LoVo (cell line): ENCODE data around the gene OR10G2.
"Not testable (repeated sequence)": the region's sequence is repeated elsewhere in the genome, so short reads cannot be mapped to it uniquely, and the experiment has no call there.

Experiments used
- DNase-seq: peaks from one replicate; pipeline ENCODE4 v3.0.0-alpha.2; 2016; ENCODE audit warnings: low spot score

Gene OR10G2

GRCh38 chr14:21634840-21635239 lies at the start of gene OR10G2:
TSS of gene OR10G2 (minus strand) at chr14:21634940. CDS start at chr14:21634842, 98 bp downstream.
- no peak for DNase-seq

GRCh38 chr14:21680072-21680471 lies 45.3 kb upstream of the OR10G2 start:
- DNase-seq, result no peak

GRCh38 chr14:21675566-21675965 lies 40.8 kb upstream of the OR10G2 start:
- DNase-seq, result no peak

GRCh38 chr14:21673718-21674117 lies 39.0 kb upstream of the OR10G2 start, which contains the start of gene OR4E1:
TSS of gene OR4E1 (minus strand) at chr14:21673818. CDS start at chr14:21670935, 2,883 bp downstream.
- DNase-seq, result no peak

GRCh38 chr14:21672116-21672515 lies 37.4 kb upstream of the OR10G2 start:
- no peak for DNase-seq

- DNase-seq, result no peak
Observed at GRCh38 chr14:21671371-21671770, 36.6 kb upstream of the OR10G2 start.

GRCh38 chr14:21669284-21669683 lies 34.5 kb upstream of the OR10G2 start:
- DNase-seq, result no peak

GRCh38 chr14:21668377-21668776 lies 33.6 kb upstream of the OR10G2 start:
- no peak for DNase-seq

- no peak for DNase-seq
Observed at GRCh38 chr14:21656980-21657379, 22.2 kb upstream of the OR10G2 start.

GRCh38 chr14:21654215-21654614 lies 19.5 kb upstream of the OR10G2 start:
- DNase-seq, result no peak

- DNase-seq, result no peak
Observed at GRCh38 chr14:21653331-21653885, 18.7 kb upstream of the OR10G2 start, which contains the start of gene OR4E2. TSS of gene OR4E2 (plus strand) at chr14:21653835. CDS start at chr14:21665083, 11,248 bp downstream.

- DNase-seq, result no peak
Observed at GRCh38 chr14:21652209-21652808, 17.6 kb upstream of the OR10G2 start.

- DNase-seq, result no peak
Observed at GRCh38 chr14:21647380-21647779, 12.6 kb upstream of the OR10G2 start.

GRCh38 chr14:21643407-21643806 lies 8.7 kb upstream of the OR10G2 start:
- no peak for DNase-seq

- DNase-seq, result no peak
Observed at GRCh38 chr14:21642683-21643082, 7.9 kb upstream of the OR10G2 start.

GRCh38 chr14:21631084-21631483 lies 3.7 kb downstream of the OR10G2 start:
- no peak for DNase-seq

- not testable (repeated sequence) for DNase-seq
Observed at GRCh38 chr14:21630503-21630902, 4.2 kb downstream of the OR10G2 start.

- DNase-seq, result no peak
Observed at GRCh38 chr14:21626491-21627230, 8.1 kb downstream of the OR10G2 start.

GRCh38 chr14:21617614-21618013 lies 17.1 kb downstream of the OR10G2 start:
- no peak for DNase-seq

- no peak for DNase-seq
Observed at GRCh38 chr14:21614240-21614639, 20.5 kb downstream of the OR10G2 start.

- DNase-seq, result no peak
Observed at GRCh38 chr14:21612324-21612723, 22.4 kb downstream of the OR10G2 start.

- DNase-seq, result not testable (repeated sequence)
Observed at GRCh38 chr14:21602181-21602580, 32.6 kb downstream of the OR10G2 start.

- DNase-seq, result no peak
Observed at GRCh38 chr14:21589317-21589716, 45.4 kb downstream of the OR10G2 start.
